ENCODE results near the gene RASA3.

Gene RASA3

DNA sequence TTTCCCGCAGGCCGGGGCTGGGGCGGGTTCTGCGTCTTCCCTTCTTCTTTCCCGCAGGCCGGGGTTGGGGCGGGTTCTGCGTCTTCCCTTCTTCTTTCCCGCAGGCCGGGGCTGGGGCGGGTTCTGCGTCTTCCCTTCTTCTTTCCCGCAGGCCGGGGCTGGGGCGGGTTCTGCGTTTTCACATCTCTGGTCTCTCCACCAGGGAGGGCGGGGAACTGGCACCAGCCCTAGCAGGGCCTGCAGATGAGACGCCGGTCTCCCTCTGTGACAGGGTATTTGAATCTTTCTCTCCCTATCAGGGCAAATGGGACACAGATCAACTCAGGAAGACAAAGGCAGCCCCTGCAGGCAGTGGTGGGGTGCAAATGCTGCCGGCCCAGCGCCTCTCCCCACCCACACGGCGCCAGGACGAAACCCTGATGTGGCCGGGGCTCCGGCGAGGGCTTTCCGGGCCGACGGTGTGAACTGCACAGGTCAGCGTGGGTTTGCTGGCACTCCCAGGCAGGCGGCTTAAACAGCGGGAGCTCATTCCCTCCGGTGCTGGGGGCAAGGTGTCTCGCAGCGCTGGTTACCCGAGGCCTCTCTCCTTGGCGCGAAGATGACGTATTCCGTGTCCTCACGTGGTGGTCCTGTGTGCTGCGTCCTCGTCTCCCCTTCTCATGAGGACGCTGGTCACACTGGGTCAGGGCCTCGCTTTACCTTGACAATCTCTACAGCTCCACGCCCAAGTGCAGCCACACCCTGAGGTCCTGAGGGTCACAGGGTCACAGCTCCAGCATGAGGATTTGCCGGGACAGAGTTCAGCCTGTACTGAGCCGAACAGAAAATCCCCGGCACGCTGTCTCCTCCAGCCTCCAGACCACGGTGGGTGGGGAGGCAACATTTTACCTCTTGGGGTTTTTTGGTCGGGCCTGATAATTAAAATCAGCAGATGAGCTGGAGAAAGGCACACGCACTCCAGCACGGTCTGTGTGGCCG, 157.8 kb downstream of the RASA3 start:
- DNase-seq, result no peak

DNA sequence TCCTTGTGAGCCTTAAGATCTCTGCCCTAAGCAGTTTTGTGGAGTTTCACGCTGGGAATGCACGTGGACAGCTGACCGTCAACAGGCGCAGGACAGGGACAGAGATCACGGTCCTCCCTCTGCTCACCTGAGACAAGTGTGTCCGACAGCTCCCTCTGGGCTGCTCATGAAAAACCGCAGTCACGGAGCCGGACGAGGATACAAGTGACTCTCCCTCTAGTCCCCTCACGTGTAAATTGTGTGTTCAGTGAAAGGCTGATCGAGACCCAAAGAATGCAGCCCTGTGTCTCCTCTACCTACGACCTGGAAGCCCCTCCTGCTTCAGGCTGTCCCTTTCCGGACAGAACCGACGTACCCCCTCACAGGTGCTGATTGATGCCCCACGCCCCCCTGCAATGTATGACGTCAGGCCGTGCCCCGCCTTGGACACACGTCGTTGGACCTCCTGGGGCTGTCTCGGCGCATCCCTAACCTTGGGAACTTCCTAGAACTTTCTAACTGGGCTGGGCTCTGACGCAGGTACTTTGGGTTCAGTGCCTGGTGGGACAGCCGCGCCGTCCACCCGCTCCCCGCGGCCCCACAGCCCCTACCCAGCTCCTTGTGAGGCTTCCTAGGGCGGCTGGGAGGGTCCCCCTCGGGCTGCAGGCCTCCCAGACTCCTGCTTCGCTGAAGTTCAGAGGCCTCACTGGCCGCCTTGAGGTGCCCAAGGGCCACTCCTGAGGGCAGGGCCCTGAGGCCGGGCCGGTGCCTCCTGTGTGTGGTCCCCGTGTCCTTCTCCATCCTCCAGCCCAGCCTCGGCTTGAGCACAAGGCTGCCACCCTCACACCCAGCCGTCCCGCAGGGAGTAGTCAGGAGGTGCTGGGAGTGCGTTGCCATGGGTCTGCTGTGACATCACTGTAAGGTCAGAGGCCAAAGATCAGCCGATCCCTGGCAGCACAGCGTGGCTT, 158.9 kb downstream of the RASA3 start, which contains the start of gene C13orf46:
C13orf46 (minus strand) TSS at position 859 of the 947 bp plus-strand sequence; CDS start at position 780, 79 bp downstream.
- DNase-seq, result no peak

GRCh38 chr13:113972451-113973217, 159.8 kb downstream of the RASA3 start:
- DNase-seq, result no peak

- DNase-seq, result no peak
Observed at GRCh38 chr13:113971471-113972231, 160.8 kb downstream of the RASA3 start.

- DNase-seq, result no peak
Observed at GRCh38 chr13:113970810-113971470, 161.5 kb downstream of the RASA3 start.

GRCh38 chr13:113969973-113970611, 162.3 kb downstream of the RASA3 start:
- no peak for DNase-seq

GRCh38 chr13:113969311-113969972, 163.0 kb downstream of the RASA3 start:
- DNase-seq, result no peak

- no peak for DNase-seq
Observed at GRCh38 chr13:113968463-113969310, 163.7 kb downstream of the RASA3 start.

- DNase-seq, result no peak
Observed at GRCh38 chr13:113967729-113968462, 164.5 kb downstream of the RASA3 start.

DNA sequence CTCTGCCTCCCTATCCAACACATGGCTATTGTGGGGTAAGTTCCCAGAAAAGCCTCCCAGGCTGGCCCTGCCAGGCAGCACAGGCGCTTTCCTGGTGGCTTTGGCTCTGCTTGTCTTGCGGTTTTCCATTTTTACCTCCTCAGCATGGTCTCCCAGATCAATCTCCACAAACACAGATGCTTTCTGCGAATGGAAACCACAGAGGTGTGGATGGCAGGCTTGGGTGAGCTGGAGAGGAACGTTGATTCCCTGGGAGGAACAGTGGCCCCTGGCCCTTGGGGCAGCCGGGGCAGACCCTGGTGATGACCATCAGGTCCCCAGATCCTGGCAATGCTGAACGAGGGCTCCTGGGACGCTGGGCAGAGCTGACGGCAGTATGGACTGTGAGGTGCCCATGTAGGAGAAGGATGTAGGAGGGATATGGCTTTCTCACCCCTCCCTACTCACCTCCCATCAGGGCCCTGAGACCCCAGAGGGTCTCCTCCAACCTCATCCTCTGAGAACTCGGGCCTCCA, 165.2 kb downstream of the RASA3 start:
- no peak for DNase-seq

- DNase-seq, result no peak
Observed at GRCh38 chr13:113965968-113966884, 166.2 kb downstream of the RASA3 start.

DNA sequence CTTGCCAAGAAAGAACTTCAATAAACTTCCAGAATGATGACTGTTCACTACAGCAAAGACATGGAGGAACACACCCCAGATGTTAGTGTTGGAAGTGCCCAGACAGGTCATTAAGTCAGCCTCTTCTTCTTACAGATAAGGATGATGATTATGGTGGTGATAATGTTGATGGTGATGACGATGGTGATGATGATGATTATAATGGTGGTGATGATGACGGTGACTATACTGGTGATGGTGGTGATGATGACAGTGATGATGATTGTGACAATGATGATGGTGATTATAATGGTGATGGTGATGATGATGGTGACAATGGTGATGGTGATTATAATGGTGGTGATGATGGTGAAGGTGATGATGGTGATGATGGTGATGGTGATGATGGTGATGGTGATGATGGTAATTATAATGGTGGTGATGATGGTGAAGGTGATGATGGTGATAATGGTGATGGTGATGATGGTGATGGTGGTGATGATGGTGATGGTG, 167.0 kb downstream of the RASA3 start:
- DNase-seq, result no peak

GRCh38 chr13:113964251-113964995, 168.0 kb downstream of the RASA3 start:
- DNase-seq, result no peak

- no peak for DNase-seq
Observed at GRCh38 chr13:113963376-113963775, 169.0 kb downstream of the RASA3 start.

DNA sequence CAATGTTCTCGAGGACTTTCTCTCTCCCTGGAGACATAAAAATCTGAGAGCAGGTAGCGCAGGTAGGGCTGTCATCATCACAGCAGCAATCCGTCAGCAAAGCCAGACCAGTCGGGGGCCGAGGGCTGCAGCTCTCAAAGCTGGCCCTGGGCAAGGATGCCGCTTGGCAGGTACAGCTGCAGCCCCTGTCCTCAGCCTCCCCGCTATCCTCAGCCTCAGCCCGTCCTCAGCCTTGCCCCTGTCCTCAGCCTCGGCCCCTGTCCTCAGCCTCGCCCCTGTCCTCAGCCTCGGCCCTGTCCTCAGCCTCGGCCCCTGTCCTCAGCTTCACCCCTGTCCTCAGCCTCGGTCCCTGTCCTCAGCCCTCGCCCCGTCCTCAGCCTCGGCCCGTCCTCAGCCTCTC, 169.4 kb downstream of the RASA3 start:
- DNase-seq, result no peak

DNA sequence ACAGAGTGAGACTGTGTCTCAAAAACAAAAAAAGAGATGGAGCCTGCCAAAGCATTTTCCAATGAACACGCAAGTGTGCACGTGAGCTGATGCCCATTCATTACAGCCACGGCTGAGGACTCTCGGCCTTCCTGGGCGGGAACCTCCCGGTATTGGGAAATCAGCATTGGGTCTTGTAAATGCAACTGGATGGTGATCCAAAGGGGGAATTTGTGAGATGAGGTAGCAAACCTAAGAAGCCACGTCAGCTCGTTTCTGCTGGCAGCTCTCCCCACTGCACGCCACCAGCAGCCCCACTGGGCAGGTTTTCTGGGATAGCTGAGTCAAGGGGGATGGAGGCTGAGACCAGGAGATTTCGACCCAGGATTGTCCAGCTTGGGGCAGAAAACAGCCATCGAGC, 170.0 kb downstream of the RASA3 start:
- DNase-seq, result no peak
